Natural killer cell (primary cell): ENCODE data around the gene CYP27B1. TPM values are rescaled to one million over a fixed set of nuclear protein-coding genes. Genes with fewer than 3 reads are reported as not detected.

ENCODE experiments used
- ATAC-seq, 3 donors: fragments of 150-1000 bp in 2 of 3; fragments of 200-7000 bp in 1 of 3; cut with Tn5 transposase; 1 replicate in 1 of 3; 2 replicates in 2 of 3; pipeline ENCODE4 v1.10.0; 2021; ENCODE audit warnings: mild to moderate bottlenecking in 2 of 3, moderate library complexity in 2 of 3
- DNase-seq, 2 donors: peaks; one replicate each; pipeline versions ENCODE4 v3.0.0 to v3.0.0-alpha.2; 2013 to 2021; ENCODE audit warnings: mixed read lengths in 1 of 2
- H3K27ac ChIP-seq: one replicate; pipeline ENCODE4 v1.5.1; 2013; ENCODE audit warnings: mild to moderate bottlenecking, low read length
- H3K27me3 ChIP-seq: one replicate; pipeline ENCODE4 v1.6.1; 2013; ENCODE audit warnings: low read length; ENCODE audit not compliant: control insufficient read depth, insufficient read depth
- H3K36me3 ChIP-seq: one replicate; pipeline ENCODE4 v1.6.1; 2013; ENCODE audit warnings: low read length; ENCODE audit not compliant: control insufficient read depth, insufficient read depth
- H3K4me1 ChIP-seq: one replicate; pipeline ENCODE4 v1.6.1; 2013; ENCODE audit warnings: low read length; ENCODE audit not compliant: control insufficient read depth, insufficient read depth
- H3K4me3 ChIP-seq: one replicate; pipeline ENCODE4 v1.5.1; 2013; ENCODE audit warnings: low read length
- H3K9me3 ChIP-seq: one replicate; pipeline ENCODE4 v1.6.1; 2013; ENCODE audit warnings: low read length; ENCODE audit not compliant: control insufficient read depth, insufficient read depth
- H3K27ac Mint-ChIP-seq, 2 donors: one replicate each; pipeline ENCODE4 v1.8.0; 2022; ENCODE audit warnings: mild to moderate bottlenecking in 2 of 2, mixed read lengths in 2 of 2, moderate library complexity in 1 of 2
- H3K27me3 Mint-ChIP-seq, 2 donors: one replicate each; pipeline ENCODE4 v1.8.0; 2022; ENCODE audit warnings: low read depth in 2 of 2, mixed read lengths in 2 of 2
- H3K36me3 Mint-ChIP-seq: one replicate; pipeline ENCODE4 v1.8.0; 2022; ENCODE audit warnings: mixed read lengths
- H3K4me1 Mint-ChIP-seq, 2 donors: one replicate each; pipeline ENCODE4 v1.8.0; 2022; ENCODE audit warnings: mixed read lengths in 2 of 2
- H3K4me3 Mint-ChIP-seq: one replicate; pipeline ENCODE4 v1.8.0; 2022; ENCODE audit warnings: mild to moderate bottlenecking, moderate library complexity, mixed read lengths
- H3K9me3 Mint-ChIP-seq, 2 donors: one replicate each; pipeline ENCODE4 v1.8.0; 2022; ENCODE audit warnings: mixed read lengths in 2 of 2
- CTCF ChIP-seq: fragments of 200-600 bp; IDR thresholded peaks from one replicate; pipeline ENCODE4 v1.8.0; 2022; ENCODE audit warnings: antibody characterized with exemption
- WGBS: methylation state at CpG from one replicate; pipeline ENCODE4 v1.1.7; 2013; ENCODE audit warnings: missing lambda C conversion rate; ENCODE audit not compliant: insufficient coverage; 5-methylcytosine and 5-hydroxymethylcytosine counted together
- intact Hi-C: fragments of 100-400 bp; cut with micrococcal nuclease; formaldehyde crosslinking; loops from one replicate; pipeline ENCODE4 v1.14.2; 2022
- total RNA-seq, 4 donors: library from RNA; stranded (reverse); fragments of 120-200 nt in 1 of 4; gene quantifications; one replicate each; pipeline versions ENCODE4 v1.2.3 to v1.2.4, GENCODE V29; 2013 to 2022

CYP27B1 gene
- total RNA-seq, 3 donors from 2014 or later (not counting 1 experiment from before 2014, with no cell fraction given), result 1.1 to 1.7 (median 1.6) TPM

- 38% methylated on average over 1 of the region's 1 CpG for WGBS
- Mint-ChIP-seq H3K27me3 (no peaks in the 10 kb centered on the region), H3K4me1 (peaks cover 46 to 55% of the 10 kb centered on the region in 2 donors), H3K27ac (peak overlapping the region; percentile 91 to 92), H3K36me3 (no peaks in the 10 kb centered on the region), H3K4me3 (peak overlapping the region; percentile 97), H3K9me3 (no peaks in the 10 kb centered on the region)
- peak overlapping the region; percentile 85 for H3K27ac ChIP-seq
- peaks cover 15% of the 10 kb centered on the region for H3K36me3 ChIP-seq
- peaks cover 44% of the 10 kb centered on the region for H3K4me1 ChIP-seq
- H3K27me3 ChIP-seq, result no peaks in the 10 kb centered on the region
- intact Hi-C loops, result no loop called here
- TF ChIP-seq CTCF, result no peak
- no peaks in the 10 kb centered on the region for H3K9me3 ChIP-seq
- no peak overlapping the region for H3K4me3 ChIP-seq
- ATAC-seq, result no peak
- DNase-seq, result no peak
These were observed 13.0 kb downstream of the CYP27B1 start for GRCh38 chr12:57753756-57754337.

GRCh38 chr12:57752668-57753000 is 14.2 kb downstream of the CYP27B1 start:
- H3K27ac Mint-ChIP-seq, result peak overlapping the region; percentile 91 to 92
- peaks cover 46 to 51% of the 10 kb centered on the region in 2 donors for H3K4me1 Mint-ChIP-seq
- H3K9me3 Mint-ChIP-seq, result no peaks in the 10 kb centered on the region
- no peaks in the 10 kb centered on the region for H3K9me3 ChIP-seq
- intact Hi-C loops, result loop anchor here (1.0 kb wide), 3 partner anchors 8 to 232 kb away; partner anchors contain the start of genes DDIT3 and TSFM
- no peak overlapping the region for H3K4me3 ChIP-seq
- 0% methylated on average over 4 of the region's 5 CpGs for WGBS
- no peaks in the 10 kb centered on the region for H3K36me3 Mint-ChIP-seq
- peak overlapping the region; percentile 85 for H3K27ac ChIP-seq
- peaks cover 11% of the 10 kb centered on the region for H3K36me3 ChIP-seq
- TF ChIP-seq CTCF, result no peak
- no peaks in the 10 kb centered on the region for H3K27me3 Mint-ChIP-seq
- ATAC-seq (no peak), DNase-seq (no peak)
- H3K4me1 ChIP-seq, result peaks cover 44% of the 10 kb centered on the region
- H3K4me3 Mint-ChIP-seq, result peak overlapping the region; percentile 89
- no peaks in the 10 kb centered on the region for H3K27me3 ChIP-seq

GRCh38 chr12:57751788-57752667 is 14.8 kb downstream of the CYP27B1 start, which contains the start of gene CDK4:
CDK4 (minus strand) TSS chr12:57752310; CDS start chr12:57751717, 593 bp downstream.
- Mint-ChIP-seq H3K9me3 (no peaks in the 10 kb centered on the region), H3K4me1 (peaks cover 45 to 49% of the 10 kb centered on the region in 2 donors), H3K27ac (peak within 1 kb of the TSS; percentile 91 to 92), H3K27me3 (no peaks in the 10 kb centered on the region), H3K4me3 (peak within 1 kb of the TSS; percentile 89), H3K36me3 (peaks cover 5% of the 10 kb centered on the region)
- no peaks in the 10 kb centered on the region for H3K27me3 ChIP-seq
- under 1% methylated on average over 58 of the region's 58 CpGs for WGBS
- peak within 1 kb of the TSS; percentile 63 for H3K4me3 ChIP-seq
- peak; percentile 81 to 97 (median 89) for ATAC-seq
- peaks cover 16% of the 10 kb centered on the region for H3K36me3 ChIP-seq
- peak within 1 kb of the TSS; percentile 85 for H3K27ac ChIP-seq
- H3K4me1 ChIP-seq, result peaks cover 43% of the 10 kb centered on the region
- no peaks in the 10 kb centered on the region for H3K9me3 ChIP-seq
- DNase-seq, result peak; percentile 96 to 99
- TF ChIP-seq CTCF, result no peak
- intact Hi-C loops, result loop anchor here (1.0 kb wide), 3 partner anchors 8 to 232 kb away; partner anchors contain the start of genes DDIT3 and TSFM
